ENCODE results near the gene MYOM3. TPM values are rescaled to one million over a fixed set of nuclear protein-coding genes. Genes with fewer than 3 reads are reported as not detected.

Gene MYOM3
- total RNA-seq, 3 donors from 2014 or later (not counting 1 experiment from before 2014, with no cell fraction given), result 0.08 TPM; not detected in 2

DNA sequence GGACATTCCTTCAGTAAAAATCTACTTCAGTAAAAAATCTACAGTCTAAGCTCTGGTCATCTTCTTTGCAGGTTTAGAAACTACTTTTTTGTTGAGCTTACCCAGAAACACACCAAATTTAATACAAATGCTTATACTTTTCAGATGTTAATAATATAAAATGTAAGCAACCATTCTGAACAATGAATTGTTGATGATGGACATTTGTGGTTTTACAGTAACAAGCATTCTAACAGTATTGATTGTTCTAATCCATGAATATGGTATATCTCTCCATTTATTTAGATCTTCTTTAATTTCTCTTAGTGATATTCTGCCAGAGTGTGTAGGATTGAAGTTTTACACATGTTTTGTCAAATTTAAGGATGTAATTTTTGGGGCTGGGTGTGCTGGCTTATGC, 104.9 kb downstream of the MYOM3 start:
- Histone ChIP-seq H3K27me3 (ENCODE audit: control insufficient read depth, insufficient read depth, low read length) (peaks cover 2% of the 10 kb centered on the region), H3K27ac (ENCODE audit: low read length) (no peak overlapping the region), H3K4me1 (ENCODE audit: control insufficient read depth, insufficient read depth, low read length) (no peaks in the 10 kb centered on the region), H3K9me3 (ENCODE audit: control insufficient read depth, insufficient read depth, low read length) (no peaks in the 10 kb centered on the region), H3K36me3 (ENCODE audit: control insufficient read depth, insufficient read depth, low read length) (no peaks in the 10 kb centered on the region), H3K4me3 (ENCODE audit: low read length) (no peak overlapping the region)
- Mint-ChIP-seq H3K27me3 (ENCODE audit: low read depth in 2 of 2) (peaks cover 15 to 42% of the 10 kb centered on the region in 2 donors), H3K36me3 (no peaks in the 10 kb centered on the region), H3K4me1 (peaks cover 0 to 5% of the 10 kb centered on the region in 2 donors), H3K9me3 (no peaks in the 10 kb centered on the region), H3K4me3 (no peak overlapping the region), H3K27ac (no peak overlapping the region)
- ATAC-seq, result no peak
- TF ChIP-seq, protein P1, sequence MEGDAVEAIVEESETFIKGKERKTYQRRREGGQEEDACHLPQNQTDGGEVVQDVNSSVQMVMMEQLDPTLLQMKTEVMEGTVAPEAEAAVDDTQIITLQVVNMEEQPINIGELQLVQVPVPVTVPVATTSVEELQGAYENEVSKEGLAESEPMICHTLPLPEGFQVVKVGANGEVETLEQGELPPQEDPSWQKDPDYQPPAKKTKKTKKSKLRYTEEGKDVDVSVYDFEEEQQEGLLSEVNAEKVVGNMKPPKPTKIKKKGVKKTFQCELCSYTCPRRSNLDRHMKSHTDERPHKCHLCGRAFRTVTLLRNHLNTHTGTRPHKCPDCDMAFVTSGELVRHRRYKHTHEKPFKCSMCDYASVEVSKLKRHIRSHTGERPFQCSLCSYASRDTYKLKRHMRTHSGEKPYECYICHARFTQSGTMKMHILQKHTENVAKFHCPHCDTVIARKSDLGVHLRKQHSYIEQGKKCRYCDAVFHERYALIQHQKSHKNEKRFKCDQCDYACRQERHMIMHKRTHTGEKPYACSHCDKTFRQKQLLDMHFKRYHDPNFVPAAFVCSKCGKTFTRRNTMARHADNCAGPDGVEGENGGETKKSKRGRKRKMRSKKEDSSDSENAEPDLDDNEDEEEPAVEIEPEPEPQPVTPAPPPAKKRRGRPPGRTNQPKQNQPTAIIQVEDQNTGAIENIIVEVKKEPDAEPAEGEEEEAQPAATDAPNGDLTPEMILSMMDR (IDR thresholded peaks at IDR 0.05), result no peak
- DNase-seq, result no peak
- intact Hi-C loops (cut with micrococcal nuclease), result no loop called here

Other genes with a start within 250 kb of the MYOM3 start
- 10 to 100 TPM in 2 of 3 donors, 1 to 10 TPM in 1; 6.8 to 12.5 (median 11.9) TPM for gene FUCA1, start 243.8 kb downstream of the MYOM3 start, total RNA-seq
- 10 to 100 TPM in 1 of 3 donors, 1 to 10 TPM in 2; 5.3 to 12.0 (median 6.1) TPM for gene CNR2, start 198.8 kb downstream of the MYOM3 start, total RNA-seq
- gene PNRC2, start 152.3 kb downstream of the MYOM3 start, total RNA-seq, result 100 to 1,000 TPM; 124 to 205 (median 180) TPM
- gene SRSF10, start 131.8 kb downstream of the MYOM3 start, total RNA-seq, result 100 to 1,000 TPM; 221 to 281 (median 237) TPM
- gene IL22RA1, start 31.0 kb upstream of the MYOM3 start, total RNA-seq, result not detected
- gene IFNLR1, start 75.2 kb upstream of the MYOM3 start, total RNA-seq, result 1 to 10 TPM in 1 of 3 donors, under 1 TPM in 2; 0.07 to 2.5 (median 0.19) TPM
- gene GRHL3, start 207.2 kb upstream of the MYOM3 start, total RNA-seq, result not detected